Suprapubic skin (tissue), 4 donors: ENCODE results near the gene SLC22A23.

Experiments
- CTCF ChIP-seq, 2 donors: fragments of 200-600 bp in 1 of 2; fragments of 450-650 bp in 1 of 2; sonication (generic) in 1 of 2; IDR thresholded peaks; one replicate each; pipeline ENCODE4 v1.5.1; 2016 to 2019; ENCODE audit warnings: antibody characterized with exemption in 2 of 2, mild to moderate bottlenecking in 1 of 2, moderate library complexity in 1 of 2
- EP300 ChIP-seq: sonication (generic); formaldehyde crosslinking; IDR thresholded peaks from one replicate; pipeline ENCODE4 v1.6.1; 2017; ENCODE audit warnings: antibody characterized with exemption
- POLR2A ChIP-seq, 2 donors: fragments of 450-650 bp; IDR thresholded peaks; one replicate each; pipeline ENCODE4 v1.6.1; 2017; ENCODE audit warnings: antibody characterized with exemption in 2 of 2, mild to moderate bottlenecking in 2 of 2, moderate library complexity in 2 of 2
- POLR2AphosphoS5 ChIP-seq, 3 donors: sonication (generic); formaldehyde crosslinking; IDR thresholded peaks; one replicate each; pipeline ENCODE4 v1.6.1; 2017; ENCODE audit warnings: antibody characterized with exemption in 3 of 3

- TF ChIP-seq POLR2A (IDR thresholded peaks at IDR 0.05) = no peak
- TF ChIP-seq CTCF (IDR thresholded peaks at IDR 0.05) = no peak
- no peak for TF ChIP-seq POLR2AphosphoS5 (IDR thresholded peaks at IDR 0.05)
- no peak for TF ChIP-seq EP300
These were observed 120.6 kb downstream of the SLC22A23 start for GRCh38 chr6:3336066-3336786.
